HG02623 (cell line): Measurements from ENCODE around the gene SDK1.

Experiments used
- ATAC-seq: cut with Tn5 transposase; IDR thresholded peaks from one replicate; pipeline ENCODE4 v1.9.1; 2021; ENCODE audit warnings: moderate library complexity; ENCODE audit not compliant: unreplicated experiment

SDK1 gene

GRCh38 chr7:4026941-4027486 lies 726.0 kb downstream of the SDK1 start:
- ATAC-seq: no peak

GRCh38 chr7:4028221-4028620 lies 727.2 kb downstream of the SDK1 start:
- no peak for ATAC-seq

GRCh38 chr7:4029941-4030340 lies 728.9 kb downstream of the SDK1 start:
- no peak for ATAC-seq

GRCh38 chr7:4030346-4030950 lies 729.4 kb downstream of the SDK1 start:
- no peak for ATAC-seq

- ATAC-seq: no peak
These were observed 732.9 kb downstream of the SDK1 start for GRCh38 chr7:4033996-4034395.

- ATAC-seq: no peak
These were observed 736.3 kb downstream of the SDK1 start for GRCh38 chr7:4037308-4037707.

GRCh38 chr7:4037877-4038276 lies 736.8 kb downstream of the SDK1 start:
- no peak for ATAC-seq

- ATAC-seq: no peak
These were observed 739.3 kb downstream of the SDK1 start for GRCh38 chr7:4040109-4040928.

- ATAC-seq: no peak
These were observed 741.5 kb downstream of the SDK1 start for GRCh38 chr7:4042402-4043045.

GRCh38 chr7:4043988-4044387 lies 742.9 kb downstream of the SDK1 start:
- no peak for ATAC-seq

- no peak for ATAC-seq
These were observed 744.4 kb downstream of the SDK1 start for GRCh38 chr7:4045450-4045849.

GRCh38 chr7:4045975-4046374 lies 744.9 kb downstream of the SDK1 start:
- no peak for ATAC-seq

- no peak for ATAC-seq
These were observed 747.3 kb downstream of the SDK1 start for GRCh38 chr7:4048336-4048735.

GRCh38 chr7:4049202-4049601 lies 748.1 kb downstream of the SDK1 start:
- no peak for ATAC-seq

- ATAC-seq: no peak
These were observed 749.1 kb downstream of the SDK1 start for GRCh38 chr7:4050126-4050660.

- ATAC-seq: no peak
These were observed 750.6 kb downstream of the SDK1 start for GRCh38 chr7:4051696-4052095.

GRCh38 chr7:4052130-4052529 lies 751.1 kb downstream of the SDK1 start:
- ATAC-seq: no peak

GRCh38 chr7:4054158-4054557 lies 753.1 kb downstream of the SDK1 start:
- ATAC-seq: no peak

- no peak for ATAC-seq
These were observed 755.7 kb downstream of the SDK1 start for GRCh38 chr7:4056552-4057288.

GRCh38 chr7:4057289-4057616 lies 756.2 kb downstream of the SDK1 start:
- no peak for ATAC-seq

- ATAC-seq: no peak
These were observed 757.1 kb downstream of the SDK1 start for GRCh38 chr7:4058158-4058557.
